HFFc6 (cell line): ENCODE data around the gene IGFL4. TPM values are rescaled to one million over a fixed set of nuclear protein-coding genes. Genes with fewer than 3 reads are reported as not detected.

Source experiments
- DNase-seq: peaks from one replicate; pipeline ENCODE4 v3.0.0-alpha.2; 2018
- H3K27ac Mint-ChIP-seq: 2 replicates; pipeline ENCODE4 v1.8.0; 2020; ENCODE audit warnings: mild to moderate bottlenecking, mixed read lengths
- H3K27me3 Mint-ChIP-seq: 2 replicates; pipeline ENCODE4 v1.8.0; 2021; ENCODE audit warnings: mild to moderate bottlenecking, moderate library complexity, mixed read lengths; ENCODE audit not compliant: insufficient read depth
- H3K36me3 Mint-ChIP-seq: 2 replicates; pipeline ENCODE4 v1.8.0; 2021; ENCODE audit warnings: low read depth, mixed read lengths
- H3K4me1 Mint-ChIP-seq: 2 replicates; pipeline ENCODE4 v1.8.0; 2020; ENCODE audit warnings: low read depth, mixed read lengths
- H3K4me3 Mint-ChIP-seq: 2 replicates; pipeline ENCODE4 v1.8.0; 2020; ENCODE audit warnings: mild to moderate bottlenecking, moderate library complexity, mixed read lengths
- H3K9me3 Mint-ChIP-seq: 2 replicates; pipeline ENCODE4 v1.8.0; 2020; ENCODE audit warnings: mild to moderate bottlenecking, mixed read lengths
- CTCF ChIP-seq: fragments of 200-600 bp; sonication (generic); IDR thresholded peaks from 2 replicates; pipeline ENCODE4 v1.5.0; 2021; ENCODE audit warnings: antibody characterized with exemption, mild to moderate bottlenecking
- total RNA-seq, 6 experiments: library from RNA; stranded (reverse); fragmentation: NEBNext Ultra II Directional; extraction: Animal tissue kit (Norgen Biotek cat#: 25700); gene quantifications; 2 replicates in 1 of 6; 3 replicates in 5 of 6; pipeline ENCODE4 v1.2.3, GENCODE V29; 2021

The IGFL4 gene
- total RNA-seq, 6 experiments from 2014 or later: not detected

- no peak for TF ChIP-seq CTCF
- no peaks in the 10 kb centered on the region for H3K9me3 Mint-ChIP-seq
- H3K36me3 Mint-ChIP-seq: no peaks in the 10 kb centered on the region
- H3K27ac Mint-ChIP-seq: no peak overlapping the region
- peaks cover 39% of the 10 kb centered on the region for H3K27me3 Mint-ChIP-seq
- no peak for DNase-seq
- H3K4me1 Mint-ChIP-seq: peaks cover 5% of the 10 kb centered on the region; the same call in 1 of the 2 replicates
- no peak overlapping the region for H3K4me3 Mint-ChIP-seq
Measured at GRCh38 chr19:46033401-46033800, 7.4 kb downstream of the IGFL4 start.

- no peaks in the 10 kb centered on the region for H3K9me3 Mint-ChIP-seq
- H3K4me3 Mint-ChIP-seq: no peak overlapping the region
- peaks cover 5% of the 10 kb centered on the region; the same call in 1 of the 2 replicates for H3K4me1 Mint-ChIP-seq
- no peak overlapping the region for H3K27ac Mint-ChIP-seq
- DNase-seq: no peak
- peaks cover 39% of the 10 kb centered on the region for H3K27me3 Mint-ChIP-seq
- no peak for TF ChIP-seq CTCF
- no peaks in the 10 kb centered on the region for H3K36me3 Mint-ChIP-seq
Measured at GRCh38 chr19:46032597-46033025, 8.2 kb downstream of the IGFL4 start.

GRCh38 chr19:46031781-46032596 is 8.8 kb downstream of the IGFL4 start:
- H3K27ac Mint-ChIP-seq: no peak overlapping the region
- H3K36me3 Mint-ChIP-seq: no peaks in the 10 kb centered on the region
- DNase-seq: no peak
- no peaks in the 10 kb centered on the region for H3K9me3 Mint-ChIP-seq
- H3K27me3 Mint-ChIP-seq: peaks cover 34% of the 10 kb centered on the region
- H3K4me3 Mint-ChIP-seq: no peak overlapping the region
- peaks cover 5% of the 10 kb centered on the region; the same call in 1 of the 2 replicates for H3K4me1 Mint-ChIP-seq
- no peak for TF ChIP-seq CTCF

GRCh38 chr19:46030812-46031550 is 9.8 kb downstream of the IGFL4 start:
- TF ChIP-seq CTCF: no peak
- H3K27ac Mint-ChIP-seq: no peak overlapping the region
- peaks cover 33% of the 10 kb centered on the region for H3K27me3 Mint-ChIP-seq
- no peaks in the 10 kb centered on the region for H3K36me3 Mint-ChIP-seq
- no peak overlapping the region for H3K4me3 Mint-ChIP-seq
- no peak for DNase-seq
- H3K4me1 Mint-ChIP-seq: peaks cover 5% of the 10 kb centered on the region; the same call in 1 of the 2 replicates
- no peaks in the 10 kb centered on the region for H3K9me3 Mint-ChIP-seq

GRCh38 chr19:46025835-46026234 is 15.0 kb downstream of the IGFL4 start:
- Mint-ChIP-seq H3K27ac (no peak overlapping the region), H3K4me3 (no peak overlapping the region), H3K4me1 (peaks cover 5% of the 10 kb centered on the region; the same call in 1 of the 2 replicates), H3K27me3 (peaks cover 11% of the 10 kb centered on the region), H3K36me3 (no peaks in the 10 kb centered on the region), H3K9me3 (no peaks in the 10 kb centered on the region)
- DNase-seq: no peak
- TF ChIP-seq CTCF: no peak
